CD14-positive monocyte (primary cell): ENCODE results near the gene MEX3B. TPM values are rescaled to one million over a fixed set of nuclear protein-coding genes. Genes with fewer than 3 reads are reported as not detected.

ENCODE experiments used
- DNase-seq, 3 donors: peaks; one replicate each; pipeline ENCODE4 v3.0.0-alpha.2; 2011 to 2022
- H2AFZ ChIP-seq: 2 replicates; pipeline ENCODE4 v1.6.0; 2012; ENCODE audit warnings: mild to moderate bottlenecking, low read depth, low read length, inconsistent platforms; ENCODE audit not compliant: insufficient read depth, poor library complexity, severe bottlenecking
- H3K27ac ChIP-seq, 2 donors: 1 replicate in 1 of 2; 2 replicates in 1 of 2; pipeline ENCODE4 v1.5.1; 2012 to 2013; ENCODE audit warnings: low read length in 2 of 2, control low read depth in 1 of 2, inconsistent platforms in 1 of 2, low read depth in 1 of 2, mild to moderate bottlenecking in 1 of 2
- H3K27me3 ChIP-seq, 2 donors: one replicate each; pipeline versions ENCODE4 v1.6.0 to v1.6.1; 2011 to 2013; ENCODE audit warnings: low read length in 2 of 2; ENCODE audit not compliant: control insufficient read depth in 2 of 2, insufficient read depth in 2 of 2
- H3K36me3 ChIP-seq, 2 donors: replicated peaks in 1 of 2; 1 replicate in 1 of 2; 2 replicates in 1 of 2; pipeline versions ENCODE4 v1.5.1 to v1.6.1; 2012 to 2013; ENCODE audit warnings: low read length in 2 of 2, control low read depth in 1 of 2, inconsistent platforms in 1 of 2, mild to moderate bottlenecking in 1 of 2; ENCODE audit not compliant: insufficient read depth in 2 of 2, control insufficient read depth in 1 of 2
- H3K4me1 ChIP-seq, 2 donors: 1 replicate in 1 of 2; 2 replicates in 1 of 2; pipeline versions ENCODE4 v1.5.1 to v1.6.1; 2012 to 2013; ENCODE audit warnings: low read length in 2 of 2, control low read depth in 1 of 2, inconsistent platforms in 1 of 2, mild to moderate bottlenecking in 1 of 2, moderate library complexity in 1 of 2; ENCODE audit not compliant: insufficient read depth in 2 of 2, control insufficient read depth in 1 of 2
- H3K4me2 ChIP-seq: replicated peaks from 2 replicates; pipeline ENCODE3; 2012; ENCODE audit warnings: low read length, moderate library complexity, mild to moderate bottlenecking; ENCODE audit not compliant: poor library complexity, severe bottlenecking; ENCODE audit errors: extremely low read depth
- H3K4me3 ChIP-seq, 3 experiments: fragments of 200-600 bp in 1 of 3; sonication (generic) in 1 of 3; replicated peaks in 1 of 3; 1 replicate in 2 of 3; 2 replicates in 1 of 3; pipeline ENCODE4 v1.5.1; 2011 to 2013; ENCODE audit warnings: low read length in 3 of 3, mild to moderate bottlenecking in 3 of 3, control low read depth in 2 of 3, low read depth in 2 of 3, inconsistent platforms in 1 of 3, moderate library complexity in 1 of 3
- H3K79me2 ChIP-seq: 2 replicates; pipeline ENCODE4 v1.6.0; 2012; ENCODE audit warnings: mild to moderate bottlenecking, control low read depth, inconsistent platforms, low read length, moderate library complexity; ENCODE audit not compliant: insufficient read depth
- H3K9ac ChIP-seq: 2 replicates; pipeline ENCODE4 v1.6.0; 2017; ENCODE audit warnings: low read length, mild to moderate bottlenecking; ENCODE audit not compliant: insufficient read depth, poor library complexity, severe bottlenecking
- H3K9me3 ChIP-seq, 2 donors: replicated peaks in 1 of 2; 1 replicate in 1 of 2; 2 replicates in 1 of 2; pipeline versions ENCODE4 v1.5.1 to v1.6.1; 2012 to 2013; ENCODE audit warnings: low read length in 2 of 2, control low read depth in 1 of 2; ENCODE audit not compliant: control insufficient read depth in 1 of 2, insufficient read depth in 1 of 2
- H4K20me1 ChIP-seq: 2 replicates; pipeline ENCODE4 v1.6.0; 2012; ENCODE audit warnings: mild to moderate bottlenecking, low read length, control low read depth, moderate library complexity; ENCODE audit not compliant: insufficient read depth
- H3K27ac Mint-ChIP-seq, 7 donors: one replicate each; pipeline ENCODE4 v1.8.0; 2020; ENCODE audit warnings: mild to moderate bottlenecking in 7 of 7, mixed read lengths in 7 of 7, moderate library complexity in 6 of 7, inconsistent platforms in 2 of 7
- H3K27me3 Mint-ChIP-seq, 3 donors: one replicate each; pipeline ENCODE4 v1.8.0; 2021 to 2022; ENCODE audit warnings: low read depth in 3 of 3, mild to moderate bottlenecking in 3 of 3, mixed read lengths in 3 of 3, moderate library complexity in 3 of 3, inconsistent platforms in 1 of 3
- H3K36me3 Mint-ChIP-seq, 2 donors: one replicate each; pipeline ENCODE4 v1.8.0; 2020; ENCODE audit warnings: mixed read lengths in 2 of 2, inconsistent platforms in 1 of 2, mild to moderate bottlenecking in 1 of 2
- H3K4me1 Mint-ChIP-seq: one replicate; pipeline ENCODE4 v1.8.0; 2020; ENCODE audit warnings: mild to moderate bottlenecking, mixed read lengths
- H3K4me3 Mint-ChIP-seq, 2 donors: one replicate each; pipeline ENCODE4 v1.8.0; 2020; ENCODE audit warnings: mild to moderate bottlenecking in 2 of 2, mixed read lengths in 2 of 2, moderate library complexity in 1 of 2
- H3K9me3 Mint-ChIP-seq, 7 donors: one replicate each; pipeline ENCODE4 v1.8.0; 2020 to 2022; ENCODE audit warnings: mixed read lengths in 7 of 7, mild to moderate bottlenecking in 6 of 7, moderate library complexity in 6 of 7, inconsistent platforms in 2 of 7
- WGBS: methylation state at CpG from one replicate; pipeline ENCODE4 v1.1.5; 2013; ENCODE audit warnings: missing lambda C conversion rate; ENCODE audit not compliant: insufficient coverage; 5-methylcytosine and 5-hydroxymethylcytosine counted together
- intact Hi-C, 2 donors: fragments of 100-400 bp; cut with micrococcal nuclease; formaldehyde crosslinking; loops; one replicate each; pipeline versions ENCODE4 v1.15.0 to v1.15.1; 2023
- polyA plus RNA-seq, 3 donors: library from polyadenylated mRNA; depleted of rRNA in 1 of 3; unstranded in 2 of 3; stranded (reverse) in 1 of 3; fragments of 300-500 nt in 2 of 3; fragments of >200 nt in 1 of 3; fragmentation: Illumina TruSeq in 2 of 3; gene quantifications; 1 replicate in 2 of 3; 2 replicates in 1 of 3; pipeline ENCODE4 v1.2.3, GENCODE V29; 2012 to 2021
- TF ChIP-seq, protein P1 (sequence below): fragments of 200-600 bp; IDR thresholded peaks from one replicate; pipeline ENCODE4 v1.8.0; 2022; ENCODE audit warnings: antibody characterized with exemption, mild to moderate bottlenecking

The MEX3B gene
- polyA plus RNA-seq, 3 donors: 0.05 to 4.7 TPM; not detected in 1

DNA sequence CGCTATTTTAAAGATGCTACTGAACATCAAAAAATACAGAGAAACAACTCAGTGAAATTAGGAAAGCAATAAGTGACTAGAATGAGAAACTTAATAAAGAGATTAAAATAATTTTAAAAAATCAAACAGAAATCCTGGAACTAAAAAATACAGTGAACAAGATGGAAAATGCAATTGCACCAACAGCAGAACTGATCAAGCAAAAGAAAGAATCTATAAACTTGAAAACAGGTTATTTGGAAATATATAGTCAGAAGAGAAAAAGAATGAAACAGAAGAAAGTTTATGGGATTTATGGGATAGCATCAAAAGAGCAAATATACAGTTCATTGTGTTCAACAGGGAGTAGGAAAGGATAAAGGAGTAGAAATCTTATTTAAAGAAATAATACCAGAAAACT is 53.3 kb downstream of the MEX3B start:
- TF ChIP-seq, protein P1, sequence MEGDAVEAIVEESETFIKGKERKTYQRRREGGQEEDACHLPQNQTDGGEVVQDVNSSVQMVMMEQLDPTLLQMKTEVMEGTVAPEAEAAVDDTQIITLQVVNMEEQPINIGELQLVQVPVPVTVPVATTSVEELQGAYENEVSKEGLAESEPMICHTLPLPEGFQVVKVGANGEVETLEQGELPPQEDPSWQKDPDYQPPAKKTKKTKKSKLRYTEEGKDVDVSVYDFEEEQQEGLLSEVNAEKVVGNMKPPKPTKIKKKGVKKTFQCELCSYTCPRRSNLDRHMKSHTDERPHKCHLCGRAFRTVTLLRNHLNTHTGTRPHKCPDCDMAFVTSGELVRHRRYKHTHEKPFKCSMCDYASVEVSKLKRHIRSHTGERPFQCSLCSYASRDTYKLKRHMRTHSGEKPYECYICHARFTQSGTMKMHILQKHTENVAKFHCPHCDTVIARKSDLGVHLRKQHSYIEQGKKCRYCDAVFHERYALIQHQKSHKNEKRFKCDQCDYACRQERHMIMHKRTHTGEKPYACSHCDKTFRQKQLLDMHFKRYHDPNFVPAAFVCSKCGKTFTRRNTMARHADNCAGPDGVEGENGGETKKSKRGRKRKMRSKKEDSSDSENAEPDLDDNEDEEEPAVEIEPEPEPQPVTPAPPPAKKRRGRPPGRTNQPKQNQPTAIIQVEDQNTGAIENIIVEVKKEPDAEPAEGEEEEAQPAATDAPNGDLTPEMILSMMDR: no peak
- Histone ChIP-seq H3K79me2 (no peaks in the 10 kb centered on the region), H3K36me3 (no peaks in the 10 kb centered on the region), H3K4me3 (no peak overlapping the region), H4K20me1 (no peaks in the 10 kb centered on the region), H3K27me3 (no peaks in the 10 kb centered on the region), H3K4me2 (no peak overlapping the region), H3K4me1 (no peaks in the 10 kb centered on the region), H3K9me3 (peaks cover 6 to 7% of the 10 kb centered on the region in 2 donors), H3K9ac (no peak overlapping the region), H3K27ac (no peak overlapping the region), H2AFZ (no peak overlapping the region)
- no peak for DNase-seq
- peaks cover 0 to 3% (median 2%) of the 10 kb centered on the region in 3 donors for H3K27me3 Mint-ChIP-seq
- H3K4me3 Mint-ChIP-seq: no peak overlapping the region
- H3K4me1 Mint-ChIP-seq: no peaks in the 10 kb centered on the region
- intact Hi-C loops: no loop called here
- H3K9me3 Mint-ChIP-seq: peaks cover 9 to 30% (median 19%) of the 10 kb centered on the region in 7 donors
- H3K27ac Mint-ChIP-seq: no peak overlapping the region
- no CpG with 5 or more reads among the region's 1 CpG for WGBS
- H3K36me3 Mint-ChIP-seq: no peaks in the 10 kb centered on the region

Other genes with a start within 250 kb of the MEX3B start
- gene EFL1, start 216.7 kb upstream of the MEX3B start, polyA plus RNA-seq: 1 to 10 TPM; 5.2 to 10.0 (median 7.1) TPM
- not detected for gene SAXO2, start 216.8 kb upstream of the MEX3B start, polyA plus RNA-seq